Panc1 (cell line): ENCODE results near the gene LRCH1. TPM values are rescaled to one million over a fixed set of nuclear protein-coding genes. Genes with fewer than 3 reads are reported as not detected.

Experiments
- ATAC-seq: fragments of 200-7000 bp; cut with Tn5 transposase; 2 replicates; pipeline ENCODE4 v1.9.1; 2020; ENCODE audit warnings: mild to moderate bottlenecking, moderate library complexity
- BruUV-seq: library from RNA; stranded (reverse); fragments of 400-500 nt; replicated peaks from 2 replicates; lab custom pipeline; 2021; lab: Mats Ljungman, UMichigan
- CTCF ChIA-PET: fragments of 300-600 bp; sonication (Branson Sonifier 250); formaldehyde crosslinking; loops from one replicate; lab custom pipeline; 2022; ENCODE audit warnings: antibody characterized with exemption; lab: Charles Lee
- POLR2A ChIA-PET: fragments of 300-600 bp; sonication (Branson Sonifier 250); formaldehyde crosslinking; loops from one replicate; lab custom pipeline; 2022; ENCODE audit warnings: antibody characterized with exemption; lab: Charles Lee
- DNase-seq: peaks from one replicate; pipeline ENCODE4 v3.0.0-alpha.2; 2010; ENCODE audit warnings: low read depth, low spot score
- H3K27ac ChIP-seq: 2 replicates; pipeline ENCODE4 v1.5.1; 2011; ENCODE audit warnings: mild to moderate bottlenecking, low read length, inconsistent platforms
- H3K27me3 ChIP-seq: fragments of 200-500 bp; sonication (Bioruptor generic); 2 replicates; pipeline ENCODE4 v1.6.0; 2014; ENCODE audit warnings: low read length, inconsistent platforms; ENCODE audit not compliant: control insufficient read depth, insufficient read depth
- H3K36me3 ChIP-seq: fragments of 200-500 bp; sonication (Bioruptor generic); 2 replicates; pipeline ENCODE4 v1.5.1; 2014; ENCODE audit warnings: inconsistent platforms, mild to moderate bottlenecking, low read length, moderate library complexity; ENCODE audit not compliant: control insufficient read depth, insufficient read depth
- H3K4me1 ChIP-seq: 2 replicates; pipeline ENCODE4 v1.5.1; 2011; ENCODE audit warnings: inconsistent platforms, mild to moderate bottlenecking, low read length, moderate library complexity; ENCODE audit not compliant: control insufficient read depth, insufficient read depth
- H3K4me3 ChIP-seq, 2 experiments: 2 replicates each; pipeline ENCODE4 v1.5.1; 2011 to 2012; ENCODE audit warnings: low read depth in 2 of 2, low read length in 2 of 2, mild to moderate bottlenecking in 2 of 2, inconsistent platforms in 1 of 2, moderate library complexity in 1 of 2
- H3K9me3 ChIP-seq: fragments of 200-500 bp; sonication (Bioruptor generic); 2 replicates; pipeline ENCODE4 v1.5.1; 2014; ENCODE audit warnings: low read depth, mild to moderate bottlenecking, inconsistent platforms, low read length, moderate library complexity; ENCODE audit not compliant: control insufficient read depth, insufficient read depth
- POLR2AphosphoS5 ChIP-seq: IDR thresholded peaks from 2 replicates; pipeline ENCODE4 v1.6.1; 2012; ENCODE audit warnings: mild to moderate bottlenecking, low read depth, low read length, moderate library complexity
- SIN3A ChIP-seq: IDR thresholded peaks from 2 replicates; pipeline ENCODE4 v1.6.1; 2012; ENCODE audit warnings: low read depth, mild to moderate bottlenecking, low read length, moderate library complexity, borderline replicate concordance; ENCODE audit not compliant: insufficient read depth
- TCF7L2 ChIP-seq: IDR thresholded peaks from 2 replicates; pipeline ENCODE4 v1.6.1; 2011; ENCODE audit warnings: mild to moderate bottlenecking, low read depth, low read length, inconsistent platforms
- in situ Hi-C: cut with HindIII; loops from 2 replicates; pipeline ENCODE4 v1.10.0; 2016; ENCODE audit warnings: low sequenced_read_pairs, low pct_unique_long_range_greater_than_20kb
- intact Hi-C: fragments of 100-400 bp; cut with micrococcal nuclease; formaldehyde crosslinking; loops from one replicate; pipeline ENCODE4 v1.10.0; 2022; ENCODE audit not compliant: unreplicated experiment
- total RNA-seq: library from RNA; stranded (reverse); gene quantifications from one replicate; pipeline ENCODE4 v1.2.1, GENCODE V29; 2021; ENCODE audit not compliant: unreplicated experiment
- TF ChIP-seq, protein P1 (sequence below), 2 experiments: IDR thresholded peaks; 2 replicates each; pipeline ENCODE4 v1.6.1; 2011 to 2012; ENCODE audit warnings: low read depth in 2 of 2, control low read depth in 1 of 2, low read length in 1 of 2, mild to moderate bottlenecking in 1 of 2, moderate library complexity in 1 of 2; ENCODE audit not compliant: insufficient read depth in 1 of 2
- TF ChIP-seq, protein P2 (sequence below): fragments of 450-650 bp; IDR thresholded peaks from 2 replicates; pipeline ENCODE4 v1.5.1; 2017; ENCODE audit warnings: mild to moderate bottlenecking

The LRCH1 gene
- total RNA-seq, 1 experiment from 2014 or later: 7.9 TPM

DNA sequence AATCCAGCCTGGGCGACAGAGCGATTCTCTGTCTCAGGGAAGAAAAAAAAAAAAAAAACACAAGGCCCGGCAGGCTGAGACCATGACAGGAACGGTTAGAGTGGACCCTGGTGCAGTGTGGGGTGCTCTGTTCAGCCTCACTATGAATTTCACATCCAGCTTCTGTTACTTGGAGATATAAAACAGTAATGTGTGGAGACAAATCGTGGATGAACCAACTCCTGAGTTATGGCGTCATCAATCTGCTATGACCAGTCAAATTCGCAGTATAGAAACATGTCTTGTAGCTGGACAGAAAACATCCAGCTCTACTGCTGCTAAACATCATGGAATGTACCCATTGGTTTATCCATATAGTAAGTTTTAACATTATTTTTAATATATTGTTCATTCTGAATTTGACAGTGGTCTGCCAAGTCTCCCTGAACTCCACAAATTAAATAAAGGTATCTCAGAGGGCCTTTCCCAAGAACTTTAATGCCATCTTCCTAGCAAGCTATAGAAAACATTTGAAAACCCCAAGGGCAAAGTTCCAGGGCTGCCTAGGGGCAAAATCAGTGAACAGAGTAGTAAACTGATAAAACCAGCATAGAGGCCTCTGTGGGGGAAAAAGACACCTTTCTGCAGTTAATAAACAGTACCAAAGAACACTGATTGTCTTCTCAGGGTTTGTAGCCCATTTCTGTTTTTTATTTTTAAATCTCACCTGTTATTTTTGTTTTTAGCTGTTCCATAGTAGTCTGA is 75.8 kb downstream of the LRCH1 start:
- Histone ChIP-seq H3K36me3 (no peaks in the 10 kb centered on the region), H3K9me3 (no peaks in the 10 kb centered on the region), H3K4me1 (no peaks in the 10 kb centered on the region; the same call in 1 of the 2 replicates), H3K4me3 (no peak overlapping the region), H3K27ac (no peak overlapping the region), H3K27me3 (no peaks in the 10 kb centered on the region)
- CTCF ChIA-PET: no interaction called here
- POLR2A ChIA-PET: no interaction called here
- ATAC-seq (no peak), DNase-seq (no peak)
- in situ Hi-C loops: no loop called here
- no TSS peak for BruUV-seq
- TF ChIP-seq TCF7L2 (no peak), SIN3A (no peak), POLR2AphosphoS5 (no peak)
- TF ChIP-seq, protein P1, sequence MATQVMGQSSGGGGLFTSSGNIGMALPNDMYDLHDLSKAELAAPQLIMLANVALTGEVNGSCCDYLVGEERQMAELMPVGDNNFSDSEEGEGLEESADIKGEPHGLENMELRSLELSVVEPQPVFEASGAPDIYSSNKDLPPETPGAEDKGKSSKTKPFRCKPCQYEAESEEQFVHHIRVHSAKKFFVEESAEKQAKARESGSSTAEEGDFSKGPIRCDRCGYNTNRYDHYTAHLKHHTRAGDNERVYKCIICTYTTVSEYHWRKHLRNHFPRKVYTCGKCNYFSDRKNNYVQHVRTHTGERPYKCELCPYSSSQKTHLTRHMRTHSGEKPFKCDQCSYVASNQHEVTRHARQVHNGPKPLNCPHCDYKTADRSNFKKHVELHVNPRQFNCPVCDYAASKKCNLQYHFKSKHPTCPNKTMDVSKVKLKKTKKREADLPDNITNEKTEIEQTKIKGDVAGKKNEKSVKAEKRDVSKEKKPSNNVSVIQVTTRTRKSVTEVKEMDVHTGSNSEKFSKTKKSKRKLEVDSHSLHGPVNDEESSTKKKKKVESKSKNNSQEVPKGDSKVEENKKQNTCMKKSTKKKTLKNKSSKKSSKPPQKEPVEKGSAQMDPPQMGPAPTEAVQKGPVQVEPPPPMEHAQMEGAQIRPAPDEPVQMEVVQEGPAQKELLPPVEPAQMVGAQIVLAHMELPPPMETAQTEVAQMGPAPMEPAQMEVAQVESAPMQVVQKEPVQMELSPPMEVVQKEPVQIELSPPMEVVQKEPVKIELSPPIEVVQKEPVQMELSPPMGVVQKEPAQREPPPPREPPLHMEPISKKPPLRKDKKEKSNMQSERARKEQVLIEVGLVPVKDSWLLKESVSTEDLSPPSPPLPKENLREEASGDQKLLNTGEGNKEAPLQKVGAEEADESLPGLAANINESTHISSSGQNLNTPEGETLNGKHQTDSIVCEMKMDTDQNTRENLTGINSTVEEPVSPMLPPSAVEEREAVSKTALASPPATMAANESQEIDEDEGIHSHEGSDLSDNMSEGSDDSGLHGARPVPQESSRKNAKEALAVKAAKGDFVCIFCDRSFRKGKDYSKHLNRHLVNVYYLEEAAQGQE (IDR thresholded peaks at IDR 0.05; ENCODE audit: insufficient read depth in 1 of 2, low read depth in 2 of 2, low read length in 1 of 2): no peak
- TF ChIP-seq, protein P2, sequence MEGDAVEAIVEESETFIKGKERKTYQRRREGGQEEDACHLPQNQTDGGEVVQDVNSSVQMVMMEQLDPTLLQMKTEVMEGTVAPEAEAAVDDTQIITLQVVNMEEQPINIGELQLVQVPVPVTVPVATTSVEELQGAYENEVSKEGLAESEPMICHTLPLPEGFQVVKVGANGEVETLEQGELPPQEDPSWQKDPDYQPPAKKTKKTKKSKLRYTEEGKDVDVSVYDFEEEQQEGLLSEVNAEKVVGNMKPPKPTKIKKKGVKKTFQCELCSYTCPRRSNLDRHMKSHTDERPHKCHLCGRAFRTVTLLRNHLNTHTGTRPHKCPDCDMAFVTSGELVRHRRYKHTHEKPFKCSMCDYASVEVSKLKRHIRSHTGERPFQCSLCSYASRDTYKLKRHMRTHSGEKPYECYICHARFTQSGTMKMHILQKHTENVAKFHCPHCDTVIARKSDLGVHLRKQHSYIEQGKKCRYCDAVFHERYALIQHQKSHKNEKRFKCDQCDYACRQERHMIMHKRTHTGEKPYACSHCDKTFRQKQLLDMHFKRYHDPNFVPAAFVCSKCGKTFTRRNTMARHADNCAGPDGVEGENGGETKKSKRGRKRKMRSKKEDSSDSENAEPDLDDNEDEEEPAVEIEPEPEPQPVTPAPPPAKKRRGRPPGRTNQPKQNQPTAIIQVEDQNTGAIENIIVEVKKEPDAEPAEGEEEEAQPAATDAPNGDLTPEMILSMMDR: no peak
- intact Hi-C loops: no loop called here

- ChIA-PET CTCF (no interaction called here), POLR2A (no interaction called here)
- DNase-seq (no peak), ATAC-seq (no peak)
- Histone ChIP-seq H3K4me3 (no peak overlapping the region), H3K4me1 (no peaks in the 10 kb centered on the region; the same call in 1 of the 2 replicates), H3K27ac (no peak overlapping the region), H3K36me3 (no peaks in the 10 kb centered on the region), H3K9me3 (no peaks in the 10 kb centered on the region), H3K27me3 (no peaks in the 10 kb centered on the region)
- in situ Hi-C loops: no loop called here
- BruUV-seq: no TSS peak
- intact Hi-C loops: no loop called here
- TF ChIP-seq SIN3A (no peak), POLR2AphosphoS5 (no peak), TCF7L2 (no peak)
- TF ChIP-seq, protein P1 (IDR thresholded peaks at IDR 0.05; ENCODE audit: insufficient read depth in 1 of 2, low read depth in 2 of 2, low read length in 1 of 2): no peak
- TF ChIP-seq, protein P2: no peak
These were observed 76.9 kb downstream of the LRCH1 start for GRCh38 chr13:46629811-46630413.
